WTC11 (cell line): ENCODE data around the gene SRRM5. TPM values are rescaled to one million over a fixed set of nuclear protein-coding genes. Genes with fewer than 3 reads are reported as not detected.

Experiments used
- ATAC-seq: fragments of 200-7000 bp; cut with Tn5 transposase; 2 replicates; pipeline ENCODE4 v1.10.0; 2021; ENCODE audit warnings: mild to moderate bottlenecking, moderate library complexity
- CTCF ChIA-PET: fragments of 300-600 bp; sonication (Branson Sonifier 250); formaldehyde crosslinking; loops from one replicate; lab custom pipeline; 2021; ENCODE audit warnings: antibody characterized with exemption; lab: Charles Lee
- POLR2A ChIA-PET: fragments of 350-600 bp; sonication (Branson Sonifier 250); formaldehyde crosslinking; loops from one replicate; lab custom pipeline; 2021; ENCODE audit warnings: antibody characterized with exemption; lab: Charles Lee
- DNase-seq: peaks from one replicate; pipeline ENCODE4 v3.0.0; 2021; ENCODE audit warnings: low spot score
- H3K27ac Mint-ChIP-seq: 2 replicates; pipeline ENCODE4 v1.8.0; 2021; ENCODE audit warnings: mixed read lengths
- H3K27me3 Mint-ChIP-seq: 2 replicates; pipeline ENCODE4 v1.8.0; 2021; ENCODE audit warnings: low read depth, mild to moderate bottlenecking, moderate library complexity, mixed read lengths
- H3K36me3 Mint-ChIP-seq: 2 replicates; pipeline ENCODE4 v1.8.0; 2021; ENCODE audit warnings: mixed read lengths
- H3K4me1 Mint-ChIP-seq: 2 replicates; pipeline ENCODE4 v1.8.0; 2022; ENCODE audit warnings: mixed read lengths
- H3K4me3 Mint-ChIP-seq: 2 replicates; pipeline ENCODE4 v1.8.0; 2021; ENCODE audit warnings: mild to moderate bottlenecking, moderate library complexity, mixed read lengths
- H3K9me3 Mint-ChIP-seq: 2 replicates; pipeline ENCODE4 v1.8.0; 2021; ENCODE audit warnings: mixed read lengths
- ARID4B ChIP-seq: sonication (generic); formaldehyde crosslinking; IDR thresholded peaks from 2 replicates; pipeline ENCODE4 v1.8.0; 2023; ENCODE audit warnings: missing genetic modification reagents, mild to moderate bottlenecking, borderline replicate concordance
- CBFB ChIP-seq: sonication (generic); formaldehyde crosslinking; IDR thresholded peaks from 2 replicates; pipeline ENCODE4 v1.8.1; 2022; ENCODE audit warnings: mild to moderate bottlenecking, low read depth, missing genetic modification reagents
- ESRRA ChIP-seq: sonication (generic); formaldehyde crosslinking; IDR thresholded peaks from 2 replicates; pipeline ENCODE4 v1.8.1; 2022; ENCODE audit warnings: mild to moderate bottlenecking, missing genetic modification reagents, borderline replicate concordance
- FOXP1 ChIP-seq: sonication (generic); formaldehyde crosslinking; IDR thresholded peaks from 2 replicates; pipeline ENCODE4 v1.8.0; 2022; ENCODE audit warnings: missing genetic modification reagents, mild to moderate bottlenecking, moderate library complexity, borderline replicate concordance
- GTF2I ChIP-seq: fragments of 250-450 bp; sonication (Bioruptor Pico); conservative IDR thresholded peaks from 2 replicates; pipeline ENCODE4 v1.4.0; 2021; ENCODE audit warnings: mild to moderate bottlenecking
- IRF1 ChIP-seq: sonication (generic); formaldehyde crosslinking; IDR thresholded peaks from 2 replicates; pipeline ENCODE4 v1.8.0; 2023; ENCODE audit warnings: missing genetic modification reagents
- MXD4 ChIP-seq: fragments of 250-450 bp; sonication (Bioruptor Pico); IDR thresholded peaks from 2 replicates; pipeline ENCODE4 v1.8.0; 2021; ENCODE audit warnings: mild to moderate bottlenecking, moderate library complexity, borderline replicate concordance
- OVOL2 ChIP-seq: fragments of 250-450 bp; sonication (Bioruptor Pico); IDR thresholded peaks from 2 replicates; pipeline ENCODE4 v1.9.0; 2021; ENCODE audit warnings: mild to moderate bottlenecking, borderline replicate concordance
- RORB ChIP-seq: fragments of 250-450 bp; sonication (Bioruptor Pico); IDR thresholded peaks from 2 replicates; pipeline ENCODE4 v1.9.0; 2021; ENCODE audit warnings: mild to moderate bottlenecking
- SMAD3 ChIP-seq: sonication (generic); formaldehyde crosslinking; IDR thresholded peaks from 2 replicates; pipeline ENCODE4 v1.8.0; 2022; ENCODE audit warnings: missing genetic modification reagents, mild to moderate bottlenecking, borderline replicate concordance
- TEAD1 ChIP-seq: sonication (generic); formaldehyde crosslinking; IDR thresholded peaks from 2 replicates; pipeline ENCODE4 v1.8.0; 2022; ENCODE audit warnings: mild to moderate bottlenecking, missing genetic modification reagents
- TEAD4 ChIP-seq: sonication (generic); formaldehyde crosslinking; IDR thresholded peaks from 2 replicates; pipeline ENCODE4 v1.8.0; 2022; ENCODE audit warnings: mild to moderate bottlenecking, missing genetic modification reagents
- ZMAT4 ChIP-seq: fragments of 250-450 bp; sonication (Bioruptor Pico); IDR thresholded peaks from 2 replicates; pipeline ENCODE4 v1.9.0; 2021; ENCODE audit warnings: mild to moderate bottlenecking
- total RNA-seq: library from RNA; stranded (reverse); gene quantifications from 3 replicates; pipeline ENCODE4 v1.2.3, GENCODE V29; 2021
- TF ChIP-seq, protein P1 (sequence below): sonication (generic); formaldehyde crosslinking; IDR thresholded peaks from 2 replicates; pipeline ENCODE4 v1.8.1; 2022; ENCODE audit warnings: mild to moderate bottlenecking, moderate library complexity, missing genetic modification reagents
- TF ChIP-seq, protein P2 (sequence below): sonication (generic); formaldehyde crosslinking; IDR thresholded peaks from 2 replicates; pipeline ENCODE4 v1.8.0; 2022; ENCODE audit warnings: mild to moderate bottlenecking, missing genetic modification reagents
- TF ChIP-seq, protein P3 (sequence below): fragments of 250-450 bp; sonication (Bioruptor Pico); IDR thresholded peaks from 2 replicates; pipeline ENCODE4 v1.9.0; 2021; ENCODE audit warnings: mild to moderate bottlenecking
- TF ChIP-seq, protein P4 (sequence below): sonication (generic); formaldehyde crosslinking; IDR thresholded peaks from 2 replicates; pipeline ENCODE4 v1.8.1; 2023; ENCODE audit warnings: mild to moderate bottlenecking, missing genetic modification reagents

The SRRM5 gene
- total RNA-seq, 1 experiment from 2014 or later, result 0.42 TPM

DNA sequence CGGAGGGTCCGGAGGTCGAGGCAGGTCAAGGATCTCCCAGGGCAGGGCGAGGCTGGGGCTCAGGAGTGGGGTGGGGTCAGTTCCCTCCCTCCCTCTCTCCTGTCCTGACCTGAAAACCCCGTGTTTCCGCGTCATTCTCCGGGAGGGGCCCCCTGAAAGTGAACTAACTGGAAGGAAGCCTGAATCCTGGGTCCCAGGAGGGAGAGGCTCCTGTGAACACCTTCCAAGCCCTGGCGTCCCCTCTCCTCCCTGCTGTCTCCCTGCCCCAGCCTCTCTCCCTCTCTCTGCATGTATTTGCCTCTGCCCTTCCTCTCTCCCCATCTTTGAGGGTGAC is 28.5 kb downstream of the SRRM5 start:
- H3K4me3 Mint-ChIP-seq, result peak overlapping the region; percentile 81
- CTCF ChIA-PET, result no interaction called here
- peaks cover 83% of the 10 kb centered on the region for H3K27me3 Mint-ChIP-seq

More for the DNA sequence above, 28.5 kb downstream of the SRRM5 start:
- no peak for DNase-seq
- Mint-ChIP-seq H3K27ac (no peak overlapping the region), H3K4me1 (peaks cover 20% of the 10 kb centered on the region), H3K9me3 (no peaks in the 10 kb centered on the region), H3K36me3 (no peaks in the 10 kb centered on the region)
- POLR2A ChIA-PET, result no interaction called here
- ATAC-seq, result no peak
- TF ChIP-seq IRF1 (CRISPR knock-in tag) (no peak), MXD4 (CRISPR knock-in tag) (no peak), TEAD1 (CRISPR knock-in tag) (no peak), ZMAT4 (CRISPR knock-in tag) (no peak), OVOL2 (CRISPR knock-in tag) (no peak), GTF2I (CRISPR knock-in tag) (no peak), TEAD4 (CRISPR knock-in tag) (no peak), SMAD3 (CRISPR knock-in tag) (no peak), ARID4B (CRISPR knock-in tag) (no peak), RORB (CRISPR knock-in tag) (no peak), ESRRA (CRISPR knock-in tag) (no peak), FOXP1 (CRISPR knock-in tag) (no peak), CBFB (no peak)
- TF ChIP-seq, protein P1, sequence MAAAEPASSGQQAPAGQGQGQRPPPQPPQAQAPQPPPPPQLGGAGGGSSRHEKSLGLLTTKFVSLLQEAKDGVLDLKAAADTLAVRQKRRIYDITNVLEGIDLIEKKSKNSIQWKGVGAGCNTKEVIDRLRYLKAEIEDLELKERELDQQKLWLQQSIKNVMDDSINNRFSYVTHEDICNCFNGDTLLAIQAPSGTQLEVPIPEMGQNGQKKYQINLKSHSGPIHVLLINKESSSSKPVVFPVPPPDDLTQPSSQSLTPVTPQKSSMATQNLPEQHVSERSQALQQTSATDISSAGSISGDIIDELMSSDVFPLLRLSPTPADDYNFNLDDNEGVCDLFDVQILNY (CRISPR knock-in tag), result no peak
- TF ChIP-seq, protein P2, sequence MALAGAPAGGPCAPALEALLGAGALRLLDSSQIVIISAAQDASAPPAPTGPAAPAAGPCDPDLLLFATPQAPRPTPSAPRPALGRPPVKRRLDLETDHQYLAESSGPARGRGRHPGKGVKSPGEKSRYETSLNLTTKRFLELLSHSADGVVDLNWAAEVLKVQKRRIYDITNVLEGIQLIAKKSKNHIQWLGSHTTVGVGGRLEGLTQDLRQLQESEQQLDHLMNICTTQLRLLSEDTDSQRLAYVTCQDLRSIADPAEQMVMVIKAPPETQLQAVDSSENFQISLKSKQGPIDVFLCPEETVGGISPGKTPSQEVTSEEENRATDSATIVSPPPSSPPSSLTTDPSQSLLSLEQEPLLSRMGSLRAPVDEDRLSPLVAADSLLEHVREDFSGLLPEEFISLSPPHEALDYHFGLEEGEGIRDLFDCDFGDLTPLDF, result no peak
- TF ChIP-seq, protein P3, sequence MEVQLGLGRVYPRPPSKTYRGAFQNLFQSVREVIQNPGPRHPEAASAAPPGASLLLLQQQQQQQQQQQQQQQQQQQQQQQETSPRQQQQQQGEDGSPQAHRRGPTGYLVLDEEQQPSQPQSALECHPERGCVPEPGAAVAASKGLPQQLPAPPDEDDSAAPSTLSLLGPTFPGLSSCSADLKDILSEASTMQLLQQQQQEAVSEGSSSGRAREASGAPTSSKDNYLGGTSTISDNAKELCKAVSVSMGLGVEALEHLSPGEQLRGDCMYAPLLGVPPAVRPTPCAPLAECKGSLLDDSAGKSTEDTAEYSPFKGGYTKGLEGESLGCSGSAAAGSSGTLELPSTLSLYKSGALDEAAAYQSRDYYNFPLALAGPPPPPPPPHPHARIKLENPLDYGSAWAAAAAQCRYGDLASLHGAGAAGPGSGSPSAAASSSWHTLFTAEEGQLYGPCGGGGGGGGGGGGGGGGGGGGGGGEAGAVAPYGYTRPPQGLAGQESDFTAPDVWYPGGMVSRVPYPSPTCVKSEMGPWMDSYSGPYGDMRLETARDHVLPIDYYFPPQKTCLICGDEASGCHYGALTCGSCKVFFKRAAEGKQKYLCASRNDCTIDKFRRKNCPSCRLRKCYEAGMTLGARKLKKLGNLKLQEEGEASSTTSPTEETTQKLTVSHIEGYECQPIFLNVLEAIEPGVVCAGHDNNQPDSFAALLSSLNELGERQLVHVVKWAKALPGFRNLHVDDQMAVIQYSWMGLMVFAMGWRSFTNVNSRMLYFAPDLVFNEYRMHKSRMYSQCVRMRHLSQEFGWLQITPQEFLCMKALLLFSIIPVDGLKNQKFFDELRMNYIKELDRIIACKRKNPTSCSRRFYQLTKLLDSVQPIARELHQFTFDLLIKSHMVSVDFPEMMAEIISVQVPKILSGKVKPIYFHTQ (CRISPR knock-in tag), result no peak
- TF ChIP-seq, protein P4, sequence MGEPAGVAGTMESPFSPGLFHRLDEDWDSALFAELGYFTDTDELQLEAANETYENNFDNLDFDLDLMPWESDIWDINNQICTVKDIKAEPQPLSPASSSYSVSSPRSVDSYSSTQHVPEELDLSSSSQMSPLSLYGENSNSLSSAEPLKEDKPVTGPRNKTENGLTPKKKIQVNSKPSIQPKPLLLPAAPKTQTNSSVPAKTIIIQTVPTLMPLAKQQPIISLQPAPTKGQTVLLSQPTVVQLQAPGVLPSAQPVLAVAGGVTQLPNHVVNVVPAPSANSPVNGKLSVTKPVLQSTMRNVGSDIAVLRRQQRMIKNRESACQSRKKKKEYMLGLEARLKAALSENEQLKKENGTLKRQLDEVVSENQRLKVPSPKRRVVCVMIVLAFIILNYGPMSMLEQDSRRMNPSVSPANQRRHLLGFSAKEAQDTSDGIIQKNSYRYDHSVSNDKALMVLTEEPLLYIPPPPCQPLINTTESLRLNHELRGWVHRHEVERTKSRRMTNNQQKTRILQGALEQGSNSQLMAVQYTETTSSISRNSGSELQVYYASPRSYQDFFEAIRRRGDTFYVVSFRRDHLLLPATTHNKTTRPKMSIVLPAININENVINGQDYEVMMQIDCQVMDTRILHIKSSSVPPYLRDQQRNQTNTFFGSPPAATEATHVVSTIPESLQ (CRISPR knock-in tag), result no peak
